ENCODE measurements around the gene TUBGCP4. TPM values are rescaled to one million over a fixed set of nuclear protein-coding genes. Genes with fewer than 3 reads are reported as not detected.

TUBGCP4 gene
- total RNA-seq, 4 donors from 2014 or later = 12.7 to 25.1 (median 16.0) TPM

GRCh38 chr15:43352693-43353382 lies 18.1 kb upstream of the TUBGCP4 start:
- in situ Hi-C loops (cut with MboI; ENCODE audit: low pct_ligation_motif_present in 1 of 4, low pct_unique_long_range_greater_than_20kb in 1 of 4, low sequenced_read_pairs in 3 of 4) = no loop called here
- Histone ChIP-seq H3K36me3 (peaks cover 0 to 4% (median under 1%) of the 10 kb centered on the region in 4 donors), H3K4me1 (no peaks in the 10 kb centered on the region), H3K4me3 (no peak overlapping the region), H3K9me3 (peaks cover 0 to 1% of the 10 kb centered on the region in 2 donors), H3K27ac (no peak overlapping the region), H3K27me3 (no peaks in the 10 kb centered on the region)
- WGBS, 2 donors (ENCODE audit: low coverage in 1 of 2) = 80 to 94% methylated on average over 2 of the region's 2 CpGs
- intact Hi-C loops (cut with DNase I; ENCODE audit: low total_unique reads) = loop anchor here (1.0 kb wide), 1 partner anchor 47 kb away; no protein-coding TSS in a partner anchor
- no peak for DNase-seq
- TF ChIP-seq EP300 (IDR thresholded peaks at IDR 0.05; ENCODE audit: low read depth) (no peak), POLR2AphosphoS5 (IDR thresholded peaks at IDR 0.05) (no peak), CTCF (IDR thresholded peaks at IDR 0.05) (no peak), POLR2A (IDR thresholded peaks at IDR 0.05) (no peak)

GRCh38 chr15:43360821-43361220 lies 10.1 kb upstream of the TUBGCP4 start:
- H3K27me3 ChIP-seq = no peaks in the 10 kb centered on the region
- peaks cover 0 to 75% (median 40%) of the 10 kb centered on the region in 4 donors for H3K36me3 ChIP-seq
- DNase-seq = no peak
- H3K27ac ChIP-seq = no peak overlapping the region
- peak overlapping the region in 1 of 4 donors; percentile 0 for H3K4me3 ChIP-seq
- H3K9me3 ChIP-seq = peaks cover 44 to 53% of the 10 kb centered on the region in 2 donors
- TF ChIP-seq EP300 (IDR thresholded peaks at IDR 0.05; ENCODE audit: low read depth) = no peak
- no peak for TF ChIP-seq CTCF (IDR thresholded peaks at IDR 0.05)
- TF ChIP-seq POLR2AphosphoS5 (IDR thresholded peaks at IDR 0.05) = no peak
- no peak for TF ChIP-seq POLR2A (IDR thresholded peaks at IDR 0.05)
- WGBS, 2 donors (ENCODE audit: low coverage in 1 of 2) = 93 to 96% methylated on average over 3 to 4 of the region's 4 CpGs
- no peaks in the 10 kb centered on the region for H3K4me1 ChIP-seq
- in situ Hi-C loops (cut with MboI; ENCODE audit: low pct_ligation_motif_present in 1 of 4, low pct_unique_long_range_greater_than_20kb in 1 of 4, low sequenced_read_pairs in 3 of 4) = no loop called here
- intact Hi-C loops (cut with DNase I; ENCODE audit: low total_unique reads) = no loop called here

DNA sequence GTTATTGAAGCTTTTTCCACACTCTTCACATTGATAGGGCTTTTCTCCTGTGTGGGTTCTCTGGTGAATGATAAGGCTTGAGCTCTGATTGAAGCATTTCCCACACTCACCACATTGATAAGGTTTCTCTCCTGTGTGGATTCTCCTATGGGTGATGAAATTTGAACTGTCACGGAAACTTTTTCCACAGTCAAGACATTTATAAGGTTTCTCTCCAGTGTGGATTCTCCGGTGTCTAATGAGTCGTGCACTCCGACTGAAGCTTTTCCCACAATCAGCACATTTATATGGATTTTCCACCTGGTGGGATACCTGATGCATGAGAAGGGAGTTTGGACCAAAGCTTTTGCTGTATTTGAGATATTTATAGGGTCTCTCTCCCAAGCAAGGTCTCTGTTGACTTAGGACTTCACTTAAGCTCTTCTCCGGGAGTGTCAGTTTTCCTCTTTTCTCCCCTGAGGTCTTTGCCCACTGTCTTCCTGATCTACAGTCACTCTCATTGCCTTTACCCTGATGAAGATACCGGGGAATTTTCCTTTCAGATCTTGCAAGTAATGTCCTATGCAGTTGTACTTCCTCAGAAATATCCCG lies 9.5 kb upstream of the TUBGCP4 start:
- no peak overlapping the region for H3K27ac ChIP-seq
- intact Hi-C loops (cut with DNase I; ENCODE audit: low total_unique reads) = no loop called here
- no peak for DNase-seq
- H3K9me3 ChIP-seq = peaks cover 44 to 53% of the 10 kb centered on the region in 2 donors
- H3K4me1 ChIP-seq = no peaks in the 10 kb centered on the region
- H3K27me3 ChIP-seq = no peaks in the 10 kb centered on the region
- peaks cover 0 to 80% (median 42%) of the 10 kb centered on the region in 4 donors for H3K36me3 ChIP-seq
- H3K4me3 ChIP-seq = peak overlapping the region in 1 of 4 donors; percentile 0
- in situ Hi-C loops (cut with MboI; ENCODE audit: low pct_ligation_motif_present in 1 of 4, low pct_unique_long_range_greater_than_20kb in 1 of 4, low sequenced_read_pairs in 3 of 4) = no loop called here
- TF ChIP-seq POLR2A (IDR thresholded peaks at IDR 0.05) = no peak
- no peak for TF ChIP-seq CTCF (IDR thresholded peaks at IDR 0.05)
- TF ChIP-seq POLR2AphosphoS5 (IDR thresholded peaks at IDR 0.05) = no peak
- TF ChIP-seq EP300 (IDR thresholded peaks at IDR 0.05; ENCODE audit: low read depth) = no peak
- WGBS, 2 donors (ENCODE audit: low coverage in 1 of 2) = 98 to 100% methylated on average over 3 to 7 of the region's 7 CpGs

GRCh38 chr15:43370310-43370974 lies 459 bp upstream of the TUBGCP4 start:
- H3K4me1 ChIP-seq = peaks cover 7 to 32% (median 27%) of the 10 kb centered on the region in 4 donors
- peak overlapping the region; percentile 56 to 67 (median 67) for H3K4me3 ChIP-seq
- intact Hi-C loops (cut with DNase I; ENCODE audit: low total_unique reads) = no loop called here
- in situ Hi-C loops (cut with MboI; ENCODE audit: low pct_ligation_motif_present in 1 of 4, low pct_unique_long_range_greater_than_20kb in 1 of 4, low sequenced_read_pairs in 3 of 4) = no loop called here
- no peaks in the 10 kb centered on the region for H3K27me3 ChIP-seq
- DNase-seq = peak; percentile 22
- WGBS, 2 donors (ENCODE audit: low coverage in 1 of 2) = 4 to 6% methylated on average over 5 to 31 of the region's 45 CpGs
- H3K36me3 ChIP-seq = peaks cover 0 to 12% (median 6%) of the 10 kb centered on the region in 4 donors
- H3K27ac ChIP-seq = peak overlapping the region; percentile 80 to 85 (median 81)
- H3K9me3 ChIP-seq = no peaks in the 10 kb centered on the region
- TF ChIP-seq EP300 (IDR thresholded peaks at IDR 0.05; ENCODE audit: low read depth) (no peak), CTCF (IDR thresholded peaks at IDR 0.05) (no peak), POLR2A (IDR thresholded peaks at IDR 0.05) (no peak), POLR2AphosphoS5 (IDR thresholded peaks at IDR 0.05) (no peak)
